Naive thymus-derived CD4-positive, alpha-beta T cell (primary cell): ENCODE data around the gene PCDHGB5. TPM values are rescaled to one million over a fixed set of nuclear protein-coding genes. Genes with fewer than 3 reads are reported as not detected.
"Not testable (repeated sequence)": the region's sequence is repeated elsewhere in the genome, so short reads cannot be mapped to it uniquely, and the experiment has no call there.

Experiments used
- ATAC-seq: fragments of 150-1000 bp; cut with Tn5 transposase; 2 replicates; pipeline ENCODE4 v1.10.0; 2021; ENCODE audit warnings: mild to moderate bottlenecking, moderate library complexity
- CTCF ChIA-PET: fragments of 350-600 bp; sonication (Branson Sonifier 250); formaldehyde crosslinking; loops from one replicate; lab custom pipeline; 2021; ENCODE audit warnings: antibody characterized with exemption; lab: Charles Lee
- POLR2A ChIA-PET: fragments of 350-600 bp; sonication (Branson Sonifier 250); formaldehyde crosslinking; loops from one replicate; lab custom pipeline; 2021; ENCODE audit warnings: antibody characterized with exemption, inconsistent platforms; lab: Charles Lee
- DNase-seq, 9 donors: peaks; one replicate each; pipeline versions ENCODE4 v3.0.0 to v3.0.0-alpha.2; 2020 to 2022; ENCODE audit warnings: mixed read lengths in 1 of 9
- H3K27ac ChIP-seq: one replicate; pipeline ENCODE4 v1.7.0; 2013; ENCODE audit warnings: mild to moderate bottlenecking, low read depth, low read length, moderate library complexity
- H3K27me3 ChIP-seq, 2 donors: one replicate each; pipeline ENCODE4 v1.7.0; 2013; ENCODE audit warnings: low read length in 2 of 2, mild to moderate bottlenecking in 2 of 2, moderate library complexity in 2 of 2; ENCODE audit not compliant: control insufficient read depth in 2 of 2, insufficient read depth in 2 of 2
- H3K36me3 ChIP-seq, 3 experiments: 1 replicate in 2 of 3; 2 replicates in 1 of 3; pipeline ENCODE4 v1.7.0; 2013; ENCODE audit warnings: low read length in 3 of 3, mild to moderate bottlenecking in 3 of 3, moderate library complexity in 1 of 3; ENCODE audit not compliant: insufficient read depth in 3 of 3, control insufficient read depth in 2 of 3
- H3K4me1 ChIP-seq, 2 donors: one replicate each; pipeline ENCODE4 v1.7.0; 2013; ENCODE audit warnings: low read length in 2 of 2, mild to moderate bottlenecking in 2 of 2, moderate library complexity in 1 of 2; ENCODE audit not compliant: control insufficient read depth in 2 of 2, insufficient read depth in 2 of 2
- H3K4me3 ChIP-seq: 2 replicates; pipeline ENCODE4 v1.7.0; 2013; ENCODE audit warnings: mild to moderate bottlenecking, low read length
- H3K9me3 ChIP-seq, 3 experiments: 1 replicate in 2 of 3; 2 replicates in 1 of 3; pipeline ENCODE4 v1.7.0; 2013; ENCODE audit warnings: low read length in 3 of 3; ENCODE audit not compliant: control insufficient read depth in 2 of 3
- H3K27ac Mint-ChIP-seq, 9 donors: one replicate each; pipeline ENCODE4 v1.8.0; 2020 to 2022; ENCODE audit warnings: mixed read lengths in 9 of 9, mild to moderate bottlenecking in 8 of 9, moderate library complexity in 5 of 9, inconsistent platforms in 2 of 9
- H3K27me3 Mint-ChIP-seq, 5 donors: one replicate each; pipeline ENCODE4 v1.8.0; 2021 to 2022; ENCODE audit warnings: mixed read lengths in 5 of 5, mild to moderate bottlenecking in 1 of 5
- H3K36me3 Mint-ChIP-seq, 5 donors: one replicate each; pipeline ENCODE4 v1.8.0; 2020 to 2022; ENCODE audit warnings: mixed read lengths in 5 of 5, mild to moderate bottlenecking in 3 of 5, inconsistent platforms in 1 of 5
- H3K4me1 Mint-ChIP-seq, 7 donors: one replicate each; pipeline ENCODE4 v1.8.0; 2020 to 2022; ENCODE audit warnings: mixed read lengths in 7 of 7, mild to moderate bottlenecking in 3 of 7, inconsistent platforms in 1 of 7
- H3K4me3 Mint-ChIP-seq, 10 donors: one replicate each; pipeline ENCODE4 v1.8.0; 2020 to 2022; ENCODE audit warnings: mild to moderate bottlenecking in 10 of 10, mixed read lengths in 10 of 10, moderate library complexity in 6 of 10, inconsistent platforms in 2 of 10
- H3K9me3 Mint-ChIP-seq, 11 donors: one replicate each; pipeline ENCODE4 v1.8.0; 2020 to 2022; ENCODE audit warnings: mixed read lengths in 11 of 11, mild to moderate bottlenecking in 4 of 11, inconsistent platforms in 1 of 11, moderate library complexity in 1 of 11
- intact Hi-C, 2 donors: fragments of 100-400 bp; cut with micrococcal nuclease; formaldehyde crosslinking; loops; one replicate each; pipeline ENCODE4 v1.15.1; 2023
- polyA plus RNA-seq, 2 donors: library from polyadenylated mRNA; unstranded; fragments of 300-500 nt; fragmentation: Illumina TruSeq; gene quantifications; one replicate each; pipeline ENCODE4 v1.2.3, GENCODE V29; 2021
- total RNA-seq, 6 experiments: library from RNA in 5 of 6; stranded (reverse) in 5 of 6; gene quantifications; 1 replicate in 5 of 6; 2 replicates in 1 of 6; pipeline ENCODE4 v1.2.3 and lab custom pipeline; 2021 to 2026

The PCDHGB5 gene
- total and polyA plus RNA-seq, 7 experiments from 2014 or later: 0.09 to 0.49 (median 0.42) TPM

DNA sequence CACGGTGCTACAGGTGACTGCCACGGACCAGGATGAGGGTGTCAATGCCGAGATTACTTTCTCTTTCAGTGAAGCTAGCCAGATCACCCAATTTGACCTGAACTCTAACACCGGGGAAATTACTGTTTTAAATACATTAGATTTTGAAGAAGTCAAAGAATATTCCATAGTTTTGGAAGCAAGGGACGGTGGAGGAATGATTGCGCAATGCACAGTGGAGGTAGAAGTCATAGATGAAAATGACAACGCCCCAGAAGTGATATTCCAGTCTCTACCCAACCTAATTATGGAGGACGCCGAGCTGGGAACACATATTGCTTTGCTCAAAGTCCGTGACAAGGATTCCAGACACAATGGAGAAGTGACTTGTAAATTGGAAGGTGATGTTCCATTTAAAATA is 9.1 kb upstream of the PCDHGB5 start:
- POLR2A ChIA-PET: no interaction called here
- H3K9me3 Mint-ChIP-seq: peaks cover 0 to 90% (median 57%) of the 10 kb centered on the region in 11 donors
- H3K36me3 Mint-ChIP-seq: peaks cover 5 to 35% (median 10%) of the 10 kb centered on the region in 5 donors
- Histone ChIP-seq H3K9me3 (peaks cover 0 to 45% (median 0%) of the 10 kb centered on the region in 3 experiments), H3K4me1 (no peaks in the 10 kb centered on the region), H3K27me3 (peaks cover 4 to 14% of the 10 kb centered on the region in 2 donors), H3K36me3 (no peaks in the 10 kb centered on the region), H3K27ac (no peak overlapping the region), H3K4me3 (no peak overlapping the region)
- peaks cover 0 to 3% (median 0%) of the 10 kb centered on the region in 7 donors for H3K4me1 Mint-ChIP-seq
- CTCF ChIA-PET: no interaction called here
- no peak for ATAC-seq
- H3K27me3 Mint-ChIP-seq: peaks cover 29 to 85% (median 79%) of the 10 kb centered on the region in 5 donors
- DNase-seq: no peak
- H3K27ac Mint-ChIP-seq: no peak overlapping the region
- peak overlapping the region in 1 of 10 donors; percentile 27 for H3K4me3 Mint-ChIP-seq
- intact Hi-C loops: no loop called here

DNA sequence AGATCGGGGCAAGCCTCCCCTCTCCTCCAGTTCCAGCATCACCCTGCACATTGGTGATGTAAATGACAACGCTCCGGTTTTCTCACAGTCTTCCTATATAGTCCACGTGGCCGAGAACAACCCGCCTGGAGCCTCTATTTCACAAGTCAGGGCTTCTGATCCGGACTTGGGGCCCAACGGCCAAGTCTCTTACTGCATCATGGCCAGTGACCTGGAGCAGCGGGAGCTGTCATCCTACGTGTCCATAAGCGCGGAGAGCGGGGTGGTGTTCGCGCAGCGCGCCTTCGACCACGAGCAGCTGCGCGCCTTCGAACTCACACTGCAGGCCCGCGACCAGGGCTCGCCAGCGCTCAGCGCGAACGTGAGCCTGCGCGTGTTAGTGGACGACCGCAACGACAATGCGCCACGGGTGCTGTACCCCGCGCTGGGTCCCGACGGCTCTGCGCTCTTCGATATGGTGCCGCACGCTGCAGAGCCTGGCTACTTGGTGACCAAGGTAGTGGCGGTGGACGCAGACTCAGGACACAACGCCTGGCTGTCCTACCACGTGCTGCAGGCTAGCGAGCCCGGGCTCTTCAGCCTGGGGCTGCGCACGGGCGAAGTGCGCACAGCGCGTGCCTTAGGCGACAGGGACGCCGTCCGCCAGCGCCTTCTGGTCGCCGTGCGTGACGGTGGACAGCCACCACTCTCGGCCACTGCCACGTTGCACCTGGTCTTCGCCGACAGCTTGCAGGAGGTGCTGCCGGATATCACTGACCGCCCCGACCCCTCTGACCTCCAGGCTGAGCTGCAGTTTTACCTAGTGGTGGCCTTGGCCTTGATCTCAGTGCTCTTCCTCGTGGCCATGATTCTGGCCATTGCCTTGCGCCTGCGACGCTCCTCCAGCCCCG is 8.3 kb upstream of the PCDHGB5 start:
- no peak for ATAC-seq
- Mint-ChIP-seq H3K27ac (peak overlapping the region in 2 of 9 donors; percentile 55 to 77), H3K9me3 (peaks cover 0 to 90% (median 60%) of the 10 kb centered on the region in 11 donors), H3K36me3 (peaks cover 5 to 41% (median 10%) of the 10 kb centered on the region in 5 donors), H3K4me3 (peak overlapping the region in 2 of 10 donors; percentile 10 to 13), H3K4me1 (peaks cover 0 to 3% (median 0%) of the 10 kb centered on the region in 7 donors), H3K27me3 (peaks cover 30 to 85% (median 78%) of the 10 kb centered on the region in 5 donors)
- POLR2A ChIA-PET: no interaction called here
- Histone ChIP-seq H3K4me3 (no peak overlapping the region), H3K36me3 (no peaks in the 10 kb centered on the region), H3K9me3 (peaks cover 0 to 45% (median 0%) of the 10 kb centered on the region in 3 experiments), H3K27ac (no peak overlapping the region), H3K4me1 (no peaks in the 10 kb centered on the region), H3K27me3 (peaks cover 4 to 14% of the 10 kb centered on the region in 2 donors)
- DNase-seq: no peak
- intact Hi-C loops: no loop called here
- CTCF ChIA-PET: interaction anchor here (1.0 kb wide), 1 partner anchor 28 kb away, joined by 3 read pairs; the partner anchor contains the start of gene PCDHGB7

DNA sequence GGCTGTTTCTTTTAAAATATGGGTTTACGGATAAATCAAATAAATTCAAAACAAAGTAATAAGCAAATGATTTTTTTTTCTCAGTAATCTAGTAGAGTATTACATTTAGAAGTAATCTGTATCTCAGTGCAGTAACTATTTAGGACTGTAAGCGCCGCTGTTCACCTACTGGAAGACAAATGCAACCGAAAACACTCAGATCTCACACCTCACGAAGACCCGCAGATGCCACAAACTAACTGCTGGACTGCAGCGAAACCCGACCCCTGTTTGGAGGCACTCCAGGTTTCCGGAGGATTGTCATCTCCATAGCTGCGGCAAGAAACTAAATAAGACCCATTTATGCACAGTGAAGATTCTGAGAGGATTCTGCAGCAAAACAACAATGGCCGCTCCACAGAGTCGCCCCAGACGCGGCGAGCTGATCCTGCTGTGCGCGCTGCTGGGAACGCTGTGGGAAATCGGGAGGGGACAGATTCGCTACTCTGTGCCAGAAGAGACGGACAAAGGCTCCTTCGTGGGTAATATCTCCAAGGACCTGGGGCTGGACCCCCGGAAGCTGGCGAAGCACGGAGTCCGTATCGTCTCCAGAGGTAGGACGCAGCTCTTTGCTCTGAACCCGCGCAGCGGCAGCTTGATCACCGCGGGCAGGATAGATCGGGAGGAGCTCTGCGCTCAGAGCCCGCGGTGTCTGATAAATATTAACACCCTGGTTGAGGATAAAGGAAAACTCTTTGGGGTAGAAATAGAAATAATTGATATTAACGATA is 5.1 kb upstream of the PCDHGB5 start, which contains the start of gene PCDHGA8:
PCDHGA8 (plus strand) TSS at position 205 of the 770 bp plus-strand sequence; CDS start at position 386, 181 bp downstream.
- intact Hi-C loops: no loop called here
- peaks cover 0 to 88% (median 53%) of the 10 kb centered on the region in 11 donors for H3K9me3 Mint-ChIP-seq
- H3K4me1 Mint-ChIP-seq: peaks cover 0 to 3% (median 0%) of the 10 kb centered on the region in 7 donors
- H3K36me3 ChIP-seq: no peaks in the 10 kb centered on the region
- H3K4me3 Mint-ChIP-seq: peak within 1 kb of the TSS in 3 of 10 donors; percentile 2 to 64 (median 25)
- no peak for DNase-seq
- H3K9me3 ChIP-seq: peaks cover 0 to 39% (median 0%) of the 10 kb centered on the region in 3 experiments
- H3K27ac ChIP-seq: no peak within 1 kb of the TSS
- no peaks in the 10 kb centered on the region for H3K4me1 ChIP-seq
- no peak within 1 kb of the TSS for H3K4me3 ChIP-seq
- ChIA-PET CTCF (no interaction called here), POLR2A (no interaction called here)
- no peak for ATAC-seq
- H3K27ac Mint-ChIP-seq: peak within 1 kb of the TSS in 1 of 9 donors; percentile 6
- peaks cover 31 to 82% (median 75%) of the 10 kb centered on the region in 5 donors for H3K27me3 Mint-ChIP-seq
- H3K27me3 ChIP-seq: peaks cover 4 to 12% of the 10 kb centered on the region in 2 donors
- peaks cover 3 to 30% (median 10%) of the 10 kb centered on the region in 5 donors for H3K36me3 Mint-ChIP-seq

DNA sequence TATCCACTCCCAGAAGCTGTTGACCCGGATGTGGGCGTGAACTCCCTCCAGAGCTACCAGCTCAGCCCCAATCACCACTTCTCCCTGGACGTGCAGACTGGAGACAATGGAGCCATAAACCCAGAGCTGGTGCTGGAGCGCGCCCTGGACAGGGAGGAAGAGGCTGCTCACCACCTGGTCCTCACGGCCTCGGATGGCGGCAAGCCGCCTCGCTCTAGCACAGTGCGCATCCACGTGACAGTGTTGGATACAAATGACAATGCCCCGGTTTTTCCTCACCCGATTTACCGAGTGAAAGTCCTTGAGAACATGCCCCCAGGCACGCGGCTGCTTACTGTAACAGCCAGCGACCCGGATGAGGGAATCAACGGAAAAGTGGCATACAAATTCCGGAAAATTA is 4.5 kb upstream of the PCDHGB5 start:
- Histone ChIP-seq H3K9me3 (peaks cover 0 to 38% (median 0%) of the 10 kb centered on the region in 3 experiments), H3K27ac (no peak overlapping the region), H3K27me3 (peaks cover 4 to 12% of the 10 kb centered on the region in 2 donors), H3K36me3 (no peaks in the 10 kb centered on the region), H3K4me3 (no peak overlapping the region), H3K4me1 (no peaks in the 10 kb centered on the region)
- ATAC-seq: no peak
- peaks cover 0 to 87% (median 51%) of the 10 kb centered on the region in 11 donors for H3K9me3 Mint-ChIP-seq
- peaks cover 0 to 3% (median 0%) of the 10 kb centered on the region in 7 donors for H3K4me1 Mint-ChIP-seq
- DNase-seq: no peak
- peaks cover 30 to 84% (median 74%) of the 10 kb centered on the region in 5 donors for H3K27me3 Mint-ChIP-seq
- CTCF ChIA-PET: no interaction called here
- H3K27ac Mint-ChIP-seq: peak overlapping the region in 1 of 9 donors; percentile 6
- POLR2A ChIA-PET: no interaction called here
- H3K36me3 Mint-ChIP-seq: peaks cover 3 to 29% (median 10%) of the 10 kb centered on the region in 5 donors
- intact Hi-C loops: no loop called here
- H3K4me3 Mint-ChIP-seq: no peak overlapping the region

DNA sequence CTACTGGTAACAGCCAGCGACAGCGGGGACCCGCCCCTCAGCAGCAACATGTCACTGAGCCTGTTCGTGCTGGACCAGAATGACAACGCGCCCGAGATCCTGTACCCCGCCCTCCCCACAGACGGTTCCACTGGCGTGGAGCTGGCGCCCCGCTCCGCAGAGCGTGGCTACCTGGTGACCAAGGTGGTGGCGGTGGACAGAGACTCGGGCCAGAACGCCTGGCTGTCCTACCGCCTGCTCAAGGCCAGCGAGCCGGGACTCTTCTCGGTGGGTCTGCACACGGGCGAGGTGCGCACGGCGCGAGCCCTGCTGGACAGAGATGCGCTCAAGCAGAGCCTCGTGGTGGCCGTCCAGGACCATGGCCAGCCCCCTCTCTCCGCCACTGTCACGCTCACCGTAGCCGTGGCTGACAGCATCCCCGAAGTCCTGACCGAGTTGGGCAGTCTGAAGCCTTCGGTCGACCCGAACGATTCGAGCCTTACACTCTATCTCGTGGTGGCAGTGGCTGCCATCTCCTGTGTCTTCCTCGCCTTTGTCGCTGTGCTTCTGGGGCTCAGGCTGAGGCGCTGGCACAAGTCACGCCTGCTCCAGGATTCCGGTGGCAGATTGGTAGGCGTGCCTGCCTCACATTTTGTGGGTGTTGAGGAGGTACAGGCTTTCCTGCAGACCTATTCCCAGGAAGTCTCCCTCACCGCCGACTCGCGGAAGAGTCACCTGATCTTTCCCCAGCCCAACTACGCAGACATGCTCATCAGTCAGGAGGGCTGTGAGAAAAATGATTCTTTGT is 3.2 kb upstream of the PCDHGB5 start:
- H3K27ac ChIP-seq, POLR2A ChIA-PET, H3K4me3 ChIP-seq, CTCF ChIA-PET, H3K4me1 Mint-ChIP-seq, intact Hi-C loops, H3K36me3 ChIP-seq, DNase-seq, H3K4me1 ChIP-seq, H3K4me3 Mint-ChIP-seq, ATAC-seq: not testable (repeated sequence)
- Mint-ChIP-seq H3K36me3 (peaks cover 2 to 27% (median 10%) of the 10 kb centered on the region in 5 donors), H3K27ac (peak overlapping the region in 1 of 9 donors; percentile 28), H3K9me3 (peaks cover 0 to 86% (median 49%) of the 10 kb centered on the region in 11 donors), H3K27me3 (peaks cover 37 to 85% (median 74%) of the 10 kb centered on the region in 5 donors)
- H3K9me3 ChIP-seq: peaks cover 0 to 39% (median 0%) of the 10 kb centered on the region in 3 experiments
- peaks cover 4 to 12% of the 10 kb centered on the region in 2 donors for H3K27me3 ChIP-seq
